ENCODE data around the gene FTO.

The FTO gene

GRCh38 chr16:54199487-54200160 lies 495.7 kb downstream of the FTO start:
- DNase-seq (ENCODE audit: low read depth): no peak
- no peak overlapping the region for H3K4me3 ChIP-seq (ENCODE audit: low read depth, low read length)
- no peak for TF ChIP-seq CTCF (IDR thresholded peaks at IDR 0.05; ENCODE audit: low read depth, low read length, missing control alignments)

- no peak overlapping the region for H3K4me3 ChIP-seq (ENCODE audit: low read depth, low read length)
- TF ChIP-seq CTCF (IDR thresholded peaks at IDR 0.05; ENCODE audit: low read depth, low read length, missing control alignments): no peak
- no peak for DNase-seq (ENCODE audit: low read depth)
These were observed 496.2 kb downstream of the FTO start for GRCh38 chr16:54200161-54200534.

- no peak for DNase-seq (ENCODE audit: low read depth)
- TF ChIP-seq CTCF (IDR thresholded peaks at IDR 0.05; ENCODE audit: low read depth, low read length, missing control alignments): no peak
- H3K4me3 ChIP-seq (ENCODE audit: low read depth, low read length): no peak overlapping the region
These were observed 496.8 kb downstream of the FTO start for GRCh38 chr16:54200720-54201119.

- no peak overlapping the region for H3K4me3 ChIP-seq (ENCODE audit: low read depth, low read length)
- TF ChIP-seq CTCF (IDR thresholded peaks at IDR 0.05; ENCODE audit: low read depth, low read length, missing control alignments): no peak
- DNase-seq (ENCODE audit: low read depth): no peak
These were observed 497.2 kb downstream of the FTO start for GRCh38 chr16:54201200-54201599.
